Measurements from ENCODE around the gene FCHO2.

GRCh38 chr5:73095564-73096238 is 139.9 kb downstream of the FCHO2 start:
- no peak for TF ChIP-seq CTCF (conservative IDR thresholded peaks at IDR 0.05; ENCODE audit: low read depth, low read length)
- TF ChIP-seq EZH2 (IDR thresholded peaks at IDR 0.05; ENCODE audit: borderline replicate concordance, low read depth, low read length, poor library complexity, severe bottlenecking): no peak

Data from A673 (cell line).